Activated T-helper 1 cell treated with Interleukin-2 at 50 U/mL for 16 hours (primary cell): ENCODE data around the gene IGDCC3.
"Not testable (repeated sequence)": the region's sequence is repeated elsewhere in the genome, so short reads cannot be mapped to it uniquely, and the experiment has no call there.

Experiments used
- DNase-seq: peaks from one replicate; pipeline ENCODE4 v3.0.0-alpha.2; 2020; ENCODE audit warnings: low read depth

The IGDCC3 gene

DNA sequence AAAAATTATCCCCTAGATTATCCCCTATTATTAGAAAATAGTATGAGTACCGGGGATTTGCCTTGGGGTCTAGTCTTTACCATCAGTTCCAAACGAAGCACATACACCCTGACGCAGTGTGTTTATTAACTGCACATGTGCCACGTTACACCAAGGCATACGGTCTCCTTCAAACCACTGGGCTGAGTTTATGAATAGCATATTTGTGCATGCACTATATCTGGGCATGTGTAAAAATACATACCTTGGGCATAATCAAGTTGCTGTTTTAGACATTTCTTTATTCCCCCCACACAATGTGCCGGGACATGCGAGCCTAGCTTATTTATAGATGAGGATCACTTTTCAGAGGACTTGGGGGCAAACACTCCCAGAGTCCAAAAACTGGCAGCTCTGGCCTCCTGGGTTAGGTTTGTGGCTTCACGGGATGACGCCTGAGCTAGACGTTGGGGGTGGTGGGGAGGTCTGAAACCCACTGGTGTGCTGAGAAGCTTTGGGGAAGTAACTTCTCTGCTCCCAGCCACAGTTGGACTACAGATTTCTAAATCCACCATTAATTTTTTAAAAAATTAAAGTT, 28.7 kb upstream of the IGDCC3 start:
- DNase-seq, result no peak

DNA sequence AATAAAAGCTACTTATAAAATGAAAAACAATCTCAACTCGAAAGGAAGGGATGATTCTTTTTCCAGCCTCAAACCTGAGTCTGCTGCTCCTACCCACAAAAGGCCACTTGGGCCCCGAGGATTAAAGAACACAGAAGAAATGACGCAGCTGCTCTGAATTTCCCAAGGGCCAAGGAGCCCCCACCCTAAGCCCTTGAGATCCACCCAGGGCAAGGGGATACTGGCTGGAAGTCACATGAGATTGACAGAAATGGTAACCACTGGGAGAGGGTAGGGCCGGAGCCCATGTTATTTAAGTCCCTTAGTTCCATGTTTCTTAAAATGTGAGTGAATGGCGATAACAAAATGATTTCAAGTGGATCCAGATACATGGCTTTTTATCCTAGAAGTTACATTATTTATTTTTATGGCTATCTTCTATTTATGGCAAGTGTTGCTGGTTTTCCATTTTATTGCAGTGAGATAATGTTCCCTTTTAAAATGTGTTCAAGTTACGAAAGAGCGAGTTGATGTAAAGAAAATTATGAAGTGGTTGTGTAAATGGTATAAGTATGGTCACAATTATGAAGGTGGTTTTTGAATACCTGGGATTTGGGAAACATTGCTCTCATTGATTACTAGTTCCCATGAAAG, 28.1 kb upstream of the IGDCC3 start:
- DNase-seq, result no peak

DNA sequence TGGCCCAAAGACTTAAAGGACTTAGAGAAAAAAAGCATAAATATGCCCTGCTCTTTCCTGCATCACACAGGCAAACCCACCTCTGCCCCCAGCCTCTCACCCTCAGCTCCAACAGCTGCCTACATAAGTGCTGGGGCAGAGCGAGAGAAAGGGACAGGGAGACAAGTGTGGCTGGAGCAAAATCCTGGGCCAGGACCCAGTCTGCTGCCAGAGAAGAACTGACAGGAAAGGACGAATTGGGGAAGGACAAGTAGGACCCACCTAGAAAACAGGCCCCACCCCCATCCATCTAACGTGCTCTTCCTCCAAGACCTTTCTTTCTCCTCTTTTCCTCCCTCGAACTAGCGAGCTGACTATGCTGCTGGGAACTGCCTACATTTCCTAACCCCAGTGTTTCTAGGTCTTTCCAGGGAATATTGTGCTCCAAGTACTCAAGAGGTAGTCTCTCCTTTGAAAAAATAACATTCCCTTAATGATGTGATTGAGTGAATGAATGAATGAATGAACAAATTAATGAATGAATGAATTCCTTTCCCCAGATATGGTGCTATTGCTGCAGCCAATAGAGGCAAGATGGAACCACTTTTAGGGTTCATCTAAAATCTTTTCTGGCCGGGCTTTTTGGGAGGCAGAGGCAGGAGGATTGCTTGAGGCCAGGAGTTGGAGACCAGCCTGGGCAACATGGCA, 26.5 kb upstream of the IGDCC3 start:
- DNase-seq, result no peak

DNA sequence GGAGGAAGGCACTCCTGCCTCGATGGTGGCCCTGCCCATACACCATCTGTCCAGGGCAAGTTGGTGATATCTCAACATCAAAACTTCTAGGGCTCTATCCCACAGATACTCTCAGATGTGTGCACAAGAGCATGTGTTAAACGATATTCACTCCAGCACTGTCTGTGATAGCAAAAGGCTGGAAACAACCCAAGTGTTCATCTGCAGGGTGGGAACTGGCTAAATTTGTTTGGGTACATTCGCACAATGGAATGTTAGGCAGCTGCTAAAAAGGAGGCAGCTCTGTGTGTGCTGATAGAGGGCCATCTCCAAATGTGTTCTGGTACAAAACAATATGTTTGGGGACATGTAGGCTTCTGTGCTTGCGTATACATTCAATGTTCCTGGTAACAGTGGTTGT, 25.2 kb upstream of the IGDCC3 start:
- DNase-seq, result no peak

DNA sequence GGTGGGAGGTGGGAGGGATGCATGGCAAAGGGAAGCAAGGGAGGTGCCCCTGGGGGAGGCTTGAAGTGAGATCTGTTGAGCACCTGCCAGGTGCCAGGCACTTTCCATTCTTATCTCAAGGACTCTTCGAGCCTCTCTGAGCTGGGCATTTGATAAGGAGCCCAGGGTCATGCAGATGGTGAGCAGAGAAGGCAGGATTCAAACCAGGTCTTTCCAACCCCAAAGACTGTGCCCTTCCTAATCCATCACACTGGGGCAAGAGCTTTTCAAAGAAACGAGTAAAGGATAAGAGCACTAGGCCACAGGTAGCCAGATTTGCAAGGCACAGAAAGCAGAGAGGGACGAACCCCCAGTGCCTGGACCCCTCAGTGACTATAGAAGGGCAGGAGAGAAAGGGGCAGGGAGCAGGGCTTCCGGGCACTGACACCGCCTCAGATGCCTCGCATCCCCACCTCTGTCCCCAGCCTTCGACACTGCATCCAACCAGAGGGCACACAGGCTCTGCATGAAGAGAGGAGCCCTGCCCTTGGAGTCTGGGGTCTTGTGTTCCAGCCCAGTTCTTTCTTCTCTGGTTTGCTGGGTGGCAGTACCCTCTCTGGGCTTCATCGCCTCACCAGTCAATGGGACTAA, 23.9 kb upstream of the IGDCC3 start:
- DNase-seq, result no peak

DNA sequence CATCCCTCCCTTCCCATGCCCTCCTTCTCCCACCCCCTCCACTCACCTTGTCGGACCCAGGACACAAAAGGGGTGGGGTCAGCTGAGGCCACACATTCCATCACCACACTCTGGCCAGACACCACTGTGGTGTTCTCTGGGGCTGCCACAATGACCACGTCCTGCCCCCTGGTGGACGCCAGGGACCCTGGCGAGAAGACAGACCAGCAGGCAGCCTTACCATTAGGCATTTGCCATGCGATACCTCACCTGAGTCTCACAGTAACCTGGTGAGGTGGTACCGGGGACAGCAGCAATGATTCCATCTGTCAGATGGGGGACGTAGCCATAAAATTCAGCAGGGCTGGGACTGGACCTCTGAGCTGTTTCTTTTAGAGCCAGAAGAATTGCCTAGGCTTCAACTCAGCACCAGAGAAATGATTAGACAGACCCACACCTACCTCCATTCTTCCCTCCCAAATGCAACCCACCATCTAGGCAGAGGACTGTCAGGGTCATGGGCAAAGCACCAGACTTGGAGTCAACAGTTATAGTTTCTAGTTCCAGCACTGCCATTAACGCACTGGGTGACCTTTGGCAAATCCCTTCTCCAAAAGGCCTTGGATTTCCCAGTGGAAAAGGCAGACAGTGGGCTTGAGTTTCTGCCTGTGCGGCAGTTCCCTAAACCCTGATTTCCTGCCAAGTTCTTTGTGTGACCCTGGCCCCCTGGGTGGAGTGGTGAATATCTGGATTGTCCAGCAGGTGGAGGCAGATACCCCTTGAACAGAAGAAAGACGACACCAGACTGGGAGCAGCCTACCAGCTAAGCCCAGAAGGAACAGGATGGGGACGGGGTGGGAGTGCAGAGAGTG, 23.2 kb upstream of the IGDCC3 start:
- DNase-seq, result no peak

DNA sequence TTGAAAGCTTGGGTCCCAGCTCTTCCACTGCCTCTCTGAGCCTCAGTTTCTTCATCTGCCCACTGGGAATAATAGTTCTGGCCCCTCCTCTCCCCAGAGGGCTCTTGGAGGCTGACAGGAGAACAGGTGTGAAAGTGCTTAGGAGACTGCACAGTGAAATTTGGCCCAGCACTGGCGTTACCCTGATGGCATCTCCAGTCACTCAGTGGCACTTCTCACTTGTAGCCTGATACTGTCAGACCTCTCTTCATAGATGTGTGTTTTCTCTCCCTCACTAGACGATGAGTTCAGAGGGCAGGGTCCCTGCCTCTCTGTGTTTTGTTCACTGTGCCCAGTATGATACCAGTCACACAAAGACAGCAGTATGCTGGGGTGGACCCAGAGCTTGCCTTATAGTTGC, 22.2 kb upstream of the IGDCC3 start:
- no peak for DNase-seq

DNA sequence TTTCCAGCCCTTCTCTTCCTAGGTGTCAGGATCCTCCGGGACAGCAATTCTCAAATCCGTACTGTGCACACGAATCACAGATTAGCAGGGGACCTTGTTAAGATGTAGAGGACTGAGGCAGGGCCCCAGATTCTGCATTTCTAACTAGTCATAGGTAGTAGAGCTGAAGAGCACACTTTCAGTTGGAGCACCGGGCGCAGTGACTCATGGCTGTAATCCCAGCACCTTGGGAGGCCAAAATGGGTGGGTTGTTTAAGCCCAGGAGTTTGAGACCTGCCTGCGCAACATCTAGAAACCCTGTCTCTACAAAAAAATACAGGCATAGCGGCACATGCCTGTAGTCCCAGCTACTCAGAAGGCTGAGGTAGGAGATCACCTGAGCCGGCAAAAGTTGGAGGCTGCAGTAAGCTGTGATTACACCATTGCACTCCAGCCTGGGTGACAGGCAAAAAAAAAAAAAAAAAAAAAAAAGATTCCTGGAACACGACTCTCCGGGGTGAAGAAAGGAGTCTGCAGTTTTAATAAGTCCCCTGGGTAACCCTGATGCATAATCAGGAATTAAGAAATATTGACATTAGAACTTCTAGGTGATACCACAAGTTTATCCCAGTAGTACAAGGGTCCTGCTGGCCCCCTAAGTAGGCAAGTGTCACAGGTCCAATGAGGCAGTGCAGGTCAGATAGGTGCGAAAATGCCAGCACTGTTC, 21.4 kb upstream of the IGDCC3 start:
- no peak for DNase-seq

DNA sequence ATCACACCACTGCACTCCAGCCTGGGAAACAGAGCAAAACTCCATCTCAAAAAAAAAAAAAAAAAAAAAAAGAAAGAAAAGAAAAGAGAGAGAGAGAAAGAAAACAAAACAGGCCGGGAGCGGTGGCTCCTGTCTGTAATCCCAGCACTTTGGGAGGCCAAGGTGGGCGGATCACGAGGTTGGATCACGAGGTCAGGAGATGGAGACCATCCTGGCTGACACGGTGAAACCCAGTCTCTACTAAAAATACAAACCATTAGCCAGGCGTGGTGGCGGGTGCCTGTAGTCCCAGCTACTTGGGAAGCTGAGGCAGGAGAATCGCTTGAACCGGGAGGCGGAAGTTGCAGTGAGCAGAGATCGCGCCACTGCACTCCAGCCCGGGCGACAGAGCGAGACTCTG, 20.7 kb upstream of the IGDCC3 start:
- not testable (repeated sequence) for DNase-seq

DNA sequence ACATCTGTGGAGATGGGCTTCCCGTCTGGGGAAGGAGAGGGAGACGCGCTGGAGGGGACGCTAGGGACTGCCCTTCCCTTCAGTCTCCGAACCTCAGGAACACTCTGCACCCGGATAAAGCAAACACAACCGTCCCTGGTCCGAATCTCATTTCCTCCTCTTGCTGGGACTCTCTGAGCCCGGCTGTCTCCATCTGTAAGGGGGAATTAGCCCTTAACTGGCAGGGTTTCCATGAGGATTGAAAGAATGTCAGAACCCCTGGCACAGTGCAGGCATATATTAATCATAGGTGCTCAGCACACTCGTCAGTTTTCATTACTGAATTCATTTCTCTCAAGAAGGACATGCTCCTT, 19.1 kb upstream of the IGDCC3 start:
- no peak for DNase-seq

DNA sequence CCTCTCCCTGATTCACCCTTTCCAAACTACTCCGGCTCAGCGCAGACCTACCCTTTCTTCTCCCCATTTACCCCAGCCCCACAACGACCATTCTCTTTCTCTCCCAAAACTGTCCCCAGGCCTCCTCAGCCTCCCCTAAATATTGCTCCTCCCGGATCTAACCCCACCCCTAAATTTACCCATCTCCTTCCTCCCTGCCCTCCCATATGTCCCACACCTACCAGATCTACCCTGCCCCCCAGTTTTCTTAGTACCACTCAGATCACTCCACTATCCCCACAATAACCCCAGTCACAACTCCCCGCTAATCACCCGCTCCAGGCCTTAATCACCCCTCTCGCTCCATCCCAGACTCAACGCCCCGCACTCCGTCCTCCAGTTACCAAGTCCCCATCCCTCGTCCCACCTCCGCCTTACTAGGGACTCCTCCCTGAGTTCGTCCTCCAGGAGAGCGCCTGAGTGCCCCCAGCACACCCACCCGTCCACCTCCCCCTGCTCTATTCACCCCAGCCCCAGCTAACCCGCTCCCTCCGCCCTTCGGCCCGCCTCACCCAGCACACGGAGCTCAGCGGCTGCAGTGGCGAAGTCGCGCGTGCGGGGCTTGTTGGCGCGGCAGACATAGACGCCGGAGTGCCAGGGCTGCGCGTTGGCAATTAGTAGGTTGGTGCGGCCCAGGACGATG, 18.6 kb upstream of the IGDCC3 start:
- DNase-seq, result no peak

DNA sequence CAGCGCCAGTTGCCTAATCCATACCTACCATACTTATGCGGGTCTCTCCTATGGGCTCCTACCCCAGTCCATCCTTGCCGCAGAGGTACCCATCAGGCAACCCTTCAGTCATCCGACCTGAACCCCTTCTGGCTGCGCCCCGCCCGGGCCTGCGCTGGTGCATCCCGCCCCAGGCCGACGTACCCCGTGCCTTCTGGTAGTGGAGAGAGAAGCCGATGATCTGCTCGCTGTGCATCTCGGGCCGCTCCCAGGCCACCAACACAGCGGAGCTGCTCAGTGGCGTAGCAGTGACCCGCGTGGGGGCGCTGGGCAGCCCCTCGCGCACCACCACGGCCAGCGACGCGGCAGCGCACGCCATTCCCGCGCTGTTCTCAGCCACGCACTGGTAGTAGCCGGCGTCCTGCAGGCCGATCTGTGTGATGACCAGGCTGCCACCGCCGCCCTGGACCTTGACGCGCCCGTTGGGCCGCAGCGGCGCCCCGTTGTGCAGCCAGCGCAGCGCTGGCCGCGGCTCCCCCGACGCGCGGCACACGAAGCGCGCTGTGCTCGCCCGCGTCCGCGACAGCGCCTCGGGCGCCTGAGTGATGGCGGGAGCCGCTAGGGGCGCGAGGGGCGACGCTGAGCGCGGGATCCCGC, 17.9 kb upstream of the IGDCC3 start:
- DNase-seq, result no peak

DNA sequence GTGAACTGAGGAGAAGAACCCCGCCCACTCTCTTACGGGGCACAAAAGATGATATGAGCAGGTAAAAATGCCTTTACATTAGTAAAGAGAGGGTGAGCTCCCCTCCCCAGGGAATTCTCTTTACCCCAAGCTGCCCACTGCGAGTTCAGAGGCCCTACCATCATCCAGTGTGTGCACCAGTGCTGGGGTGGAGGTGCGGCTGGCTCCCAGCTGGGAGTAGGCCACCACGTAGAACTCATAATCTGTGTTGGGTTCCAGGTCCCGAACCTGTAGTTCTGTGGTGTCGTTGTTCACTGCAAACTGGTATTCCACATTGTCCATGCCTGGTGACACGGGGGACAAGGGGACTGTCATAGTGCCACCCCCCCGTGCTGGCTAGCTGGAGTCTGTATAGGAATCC, 17.1 kb upstream of the IGDCC3 start:
- DNase-seq, result no peak

DNA sequence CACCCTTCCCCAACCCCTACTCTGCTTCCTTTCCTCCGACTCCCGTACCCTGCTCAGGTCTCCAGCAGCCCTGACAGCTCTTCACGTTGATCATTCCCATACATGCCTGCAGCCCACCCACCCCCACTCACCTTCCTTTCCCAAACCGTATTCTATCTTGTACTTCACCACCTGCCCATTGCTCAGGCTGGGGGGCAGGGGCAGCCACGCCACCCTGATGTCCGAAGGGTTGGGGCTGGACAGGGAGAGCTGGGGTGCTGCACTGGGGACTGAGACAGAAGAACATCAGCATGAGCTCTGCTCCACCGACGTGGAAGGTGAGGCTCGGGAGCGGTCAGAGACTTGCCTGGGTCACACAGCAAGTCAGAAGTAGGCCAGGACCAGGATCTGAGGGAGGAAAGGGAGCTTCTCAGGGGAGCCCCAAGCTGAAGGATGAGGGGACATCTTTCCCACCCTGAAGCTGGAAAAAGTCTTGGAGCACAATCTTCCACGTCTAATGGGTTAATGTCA, 16.5 kb upstream of the IGDCC3 start:
- DNase-seq, result no peak

DNA sequence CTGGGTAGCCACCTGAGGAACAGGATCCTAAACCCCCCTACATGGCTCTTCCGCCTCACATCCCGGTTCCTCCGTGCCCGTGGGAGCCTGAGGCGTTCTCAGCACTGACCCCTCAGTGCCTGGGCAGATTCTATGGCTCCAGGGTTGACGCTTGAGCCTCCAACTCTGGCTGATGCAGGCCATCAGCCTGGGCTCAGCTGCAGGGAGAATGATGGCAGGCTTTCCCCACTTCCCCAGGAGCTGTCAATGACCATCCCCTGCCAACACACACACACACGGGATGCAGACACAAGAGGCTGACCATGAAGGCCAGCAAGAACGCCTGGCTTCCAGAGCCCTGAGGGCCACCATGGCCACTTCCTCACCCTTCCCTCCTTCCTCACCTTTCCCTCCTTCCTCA, 15.8 kb upstream of the IGDCC3 start:
- no peak for DNase-seq

DNA sequence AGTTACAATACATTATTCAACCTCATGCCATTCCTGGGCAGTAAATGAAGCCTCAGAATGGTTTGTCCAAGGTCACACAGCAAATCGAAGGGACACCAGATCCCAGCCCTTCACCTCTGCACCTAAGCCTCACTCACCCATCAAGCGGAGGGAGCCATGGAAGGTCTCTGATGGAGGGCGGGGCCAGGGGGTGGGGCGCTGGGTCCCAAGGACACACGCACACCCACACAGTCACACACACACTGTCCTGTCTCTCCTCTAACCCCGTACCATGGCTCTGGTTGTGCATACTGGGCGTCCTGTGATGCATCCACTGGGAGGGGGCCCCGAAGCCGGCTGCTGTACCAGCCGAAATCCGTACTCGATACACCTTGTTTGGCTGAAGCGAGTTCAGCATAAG, 15.3 kb upstream of the IGDCC3 start:
- DNase-seq, result no peak

DNA sequence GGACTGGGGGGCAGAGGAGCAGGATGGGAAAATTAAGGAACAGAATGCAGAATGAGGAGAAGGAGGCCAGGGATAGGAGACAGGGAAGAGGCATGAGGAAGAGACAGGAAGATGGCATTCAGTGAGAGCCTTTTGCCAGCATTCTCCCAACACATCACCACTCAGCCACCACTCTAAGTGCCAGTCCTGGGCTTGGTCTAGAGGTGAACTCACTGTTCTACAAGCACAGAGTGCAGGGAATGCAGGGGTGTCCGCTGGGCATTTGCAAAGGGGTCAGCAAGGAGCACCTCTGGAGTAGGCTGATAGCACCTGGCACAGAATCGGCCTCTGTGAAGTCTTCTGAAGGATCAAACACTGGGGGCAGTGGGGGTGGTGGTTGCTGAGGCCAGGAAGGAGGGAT, 14.6 kb upstream of the IGDCC3 start:
- DNase-seq, result no peak

DNA sequence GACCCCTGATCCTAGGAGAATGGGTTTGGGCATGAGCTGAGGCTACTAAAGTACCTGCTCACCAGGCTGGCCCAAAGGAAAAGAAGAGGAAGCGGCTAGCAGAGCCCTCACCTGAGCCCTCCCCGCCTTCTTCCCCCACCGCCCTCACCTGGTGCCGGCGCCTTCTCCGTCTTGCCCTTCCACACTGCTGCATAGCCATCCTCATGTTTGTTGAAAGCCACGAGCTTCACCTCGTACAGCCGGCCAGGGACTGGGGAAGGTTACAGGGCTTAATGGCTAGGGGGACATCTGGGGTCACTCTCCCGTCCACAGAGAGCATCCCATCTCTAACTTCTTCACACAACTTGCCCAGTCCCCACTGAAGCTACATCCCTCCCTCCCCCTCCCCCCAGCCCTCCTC, 13.9 kb upstream of the IGDCC3 start:
- DNase-seq, result no peak

DNA sequence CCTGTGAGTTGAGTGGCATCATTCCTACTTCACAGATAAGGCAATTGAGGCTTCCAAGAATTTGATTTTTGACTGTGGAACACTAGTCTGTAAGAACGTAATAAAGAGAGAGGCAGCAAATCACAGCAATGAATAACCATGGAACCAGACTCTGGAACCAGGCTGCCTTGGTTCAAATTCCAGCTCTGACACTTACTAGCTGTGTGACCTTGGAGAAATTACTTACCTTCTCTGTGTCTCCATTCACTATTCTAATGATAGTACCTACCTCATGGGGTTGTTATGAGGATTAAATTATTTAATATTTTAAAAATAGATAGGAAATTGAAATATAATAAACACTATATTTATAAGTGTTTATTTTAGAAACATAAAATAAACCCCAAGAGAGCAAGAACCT, 12.6 kb upstream of the IGDCC3 start:
- no peak for DNase-seq

DNA sequence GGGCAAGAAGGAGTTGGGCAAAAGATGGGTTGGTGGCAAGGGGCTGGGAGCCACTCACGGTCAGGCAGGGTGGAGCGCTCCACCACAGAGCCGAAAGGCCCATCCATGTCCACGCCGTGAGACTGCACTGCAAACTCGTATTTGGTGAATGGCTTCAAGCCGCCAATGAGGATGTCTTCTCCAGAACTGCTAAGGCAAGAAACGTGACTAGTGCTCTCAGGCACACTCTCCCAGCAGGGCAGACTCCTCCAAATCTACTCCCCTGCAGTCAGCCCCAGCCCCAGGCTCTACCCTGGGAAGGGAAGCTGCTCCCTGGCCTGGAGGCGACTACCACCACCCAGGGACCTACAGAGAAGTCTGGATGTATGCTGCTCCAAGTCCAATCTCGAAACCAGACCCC, 11.4 kb upstream of the IGDCC3 start:
- DNase-seq, result no peak
